H9 (cell line): ENCODE measurements around the gene PANX2. TPM values are rescaled to one million over a fixed set of nuclear protein-coding genes. Genes with fewer than 3 reads are reported as not detected.
A peak's percentile ranks its signal among the peaks of the same experiment; 100 is the strongest.

Experiments
- DNase-seq: peaks from one replicate; pipeline ENCODE4 v3.0.0-alpha.2; 2017
- H2AFZ ChIP-seq: one replicate; pipeline ENCODE4 v1.6.1; 2013; ENCODE audit warnings: mild to moderate bottlenecking, low read length, control low read depth, moderate library complexity
- H2AK5ac ChIP-seq: 2 replicates; pipeline ENCODE4 v1.6.1; 2013; ENCODE audit warnings: low read length, control low read depth, mixed read lengths; ENCODE audit not compliant: insufficient read length
- H2BK120ac ChIP-seq: one replicate; pipeline ENCODE4 v1.6.1; 2013; ENCODE audit warnings: low read depth, mild to moderate bottlenecking, low read length, control low read depth, inconsistent platforms; ENCODE audit not compliant: poor library complexity, severe bottlenecking
- H2BK12ac ChIP-seq: 2 replicates; pipeline ENCODE4 v1.6.1; 2013; ENCODE audit warnings: low read length, control low read depth, mixed read lengths, low read depth; ENCODE audit not compliant: insufficient read length
- H2BK15ac ChIP-seq: 2 replicates; pipeline ENCODE4 v1.6.1; 2013; ENCODE audit warnings: low read depth, low read length, control low read depth
- H2BK20ac ChIP-seq: one replicate; pipeline ENCODE4 v1.6.1; 2013; ENCODE audit warnings: low read depth, mild to moderate bottlenecking, low read length, control low read depth, inconsistent platforms; ENCODE audit not compliant: poor library complexity, severe bottlenecking
- H2BK5ac ChIP-seq: 2 replicates; pipeline ENCODE4 v1.6.1; 2013; ENCODE audit warnings: low read length, control low read depth, mixed read lengths; ENCODE audit not compliant: insufficient read length
- H3K14ac ChIP-seq: 2 replicates; pipeline ENCODE4 v1.6.1; 2013; ENCODE audit warnings: low read length, control low read depth; ENCODE audit not compliant: insufficient read depth
- H3K18ac ChIP-seq: 2 replicates; pipeline ENCODE4 v1.6.1; 2013; ENCODE audit warnings: low read depth, mild to moderate bottlenecking, mixed read lengths, low read length, control low read depth; ENCODE audit not compliant: insufficient read length
- H3K23ac ChIP-seq: 2 replicates; pipeline ENCODE4 v1.6.1; 2013; ENCODE audit warnings: low read length, control low read depth, mixed read lengths, low read depth; ENCODE audit not compliant: insufficient read length
- H3K23me2 ChIP-seq: 2 replicates; pipeline ENCODE4 v1.6.1; 2013; ENCODE audit warnings: low read depth, mild to moderate bottlenecking, mixed read lengths, low read length, control low read depth; ENCODE audit not compliant: insufficient read length, poor library complexity, severe bottlenecking
- H3K27ac ChIP-seq: 2 replicates; pipeline ENCODE4 v1.5.1; 2013; ENCODE audit warnings: low read length, control low read depth, mixed read lengths, low read depth; ENCODE audit not compliant: insufficient read length
- H3K27me3 ChIP-seq: 2 replicates; pipeline ENCODE4 v1.6.1; 2013; ENCODE audit warnings: low read length, control low read depth, inconsistent platforms; ENCODE audit not compliant: insufficient read depth
- H3K4ac ChIP-seq: 2 replicates; pipeline ENCODE4 v1.6.1; 2013; ENCODE audit warnings: low read depth, mild to moderate bottlenecking, control low read depth, inconsistent platforms, low read length, moderate library complexity
- H3K4me1 ChIP-seq: 2 replicates; pipeline ENCODE4 v1.6.1; 2013; ENCODE audit warnings: low read length, control low read depth, inconsistent platforms; ENCODE audit not compliant: insufficient read depth
- H3K4me2 ChIP-seq: 2 replicates; pipeline ENCODE4 v1.6.1; 2013; ENCODE audit warnings: low read length, control low read depth, mixed read lengths; ENCODE audit not compliant: insufficient read length, insufficient read depth
- H3K56ac ChIP-seq: 2 replicates; pipeline ENCODE4 v1.6.1; 2013; ENCODE audit warnings: low read depth, mild to moderate bottlenecking, mixed read lengths, low read length, control low read depth; ENCODE audit not compliant: insufficient read length
- H3K79me1 ChIP-seq: 2 replicates; pipeline ENCODE4 v1.6.1; 2013; ENCODE audit warnings: low read depth, mild to moderate bottlenecking, moderate library complexity, low read length, control low read depth, inconsistent platforms; ENCODE audit not compliant: insufficient read depth, poor library complexity, severe bottlenecking
- H3K79me2 ChIP-seq: 2 replicates; pipeline ENCODE4 v1.6.1; 2013; ENCODE audit warnings: low read length, control low read depth, inconsistent platforms; ENCODE audit not compliant: insufficient read depth
- H3K9ac ChIP-seq: 2 replicates; pipeline ENCODE4 v1.6.1; 2013; ENCODE audit warnings: low read length, control low read depth, mixed read lengths; ENCODE audit not compliant: insufficient read length; ENCODE audit errors: extremely low read depth
- H3K9me3 ChIP-seq: one replicate; pipeline ENCODE4 v1.6.1; 2013; ENCODE audit warnings: low read depth, low read length, inconsistent platforms; ENCODE audit not compliant: control insufficient read depth
- H3T11ph ChIP-seq: one replicate; pipeline ENCODE4 v1.6.1; 2013; ENCODE audit warnings: mild to moderate bottlenecking, low read length, control low read depth, inconsistent platforms
- H4K20me1 ChIP-seq: one replicate; pipeline ENCODE4 v1.6.1; 2013; ENCODE audit not compliant: control insufficient read depth, insufficient read length, insufficient read depth
- H4K5ac ChIP-seq: 2 replicates; pipeline ENCODE4 v1.6.1; 2013; ENCODE audit warnings: low read depth, mild to moderate bottlenecking, mixed read lengths, low read length, control low read depth; ENCODE audit not compliant: insufficient read length
- H4K8ac ChIP-seq: replicated peaks from 2 replicates; pipeline ENCODE4 v1.6.1; 2013; ENCODE audit warnings: low read length, control low read depth, mixed read lengths, low read depth; ENCODE audit not compliant: insufficient read length
- H4K91ac ChIP-seq: 2 replicates; pipeline ENCODE4 v1.6.1; 2013; ENCODE audit warnings: low read depth, mild to moderate bottlenecking, moderate library complexity, mixed read lengths, low read length, control low read depth; ENCODE audit not compliant: insufficient read length
- H3K27ac Mint-ChIP-seq, 3 experiments: 2 replicates in 2 of 3; 3 replicates in 1 of 3; pipeline ENCODE4 v1.8.0; 2020 to 2021; ENCODE audit warnings: mixed read lengths in 3 of 3, mild to moderate bottlenecking in 1 of 3, moderate library complexity in 1 of 3
- H3K27me3 Mint-ChIP-seq: 2 replicates; pipeline ENCODE4 v1.8.0; 2021; ENCODE audit warnings: low read depth, mild to moderate bottlenecking, moderate library complexity, mixed read lengths
- H3K36me3 Mint-ChIP-seq, 3 experiments: 2 replicates in 2 of 3; 3 replicates in 1 of 3; pipeline ENCODE4 v1.8.0; 2020 to 2021; ENCODE audit warnings: low read depth in 3 of 3, mixed read lengths in 3 of 3; ENCODE audit not compliant: insufficient read depth in 1 of 3
- H3K4me1 Mint-ChIP-seq, 2 experiments: 2 replicates each; pipeline ENCODE4 v1.8.0; 2020; ENCODE audit warnings: mixed read lengths in 2 of 2
- H3K4me3 Mint-ChIP-seq, 2 experiments: 2 replicates in 1 of 2; 3 replicates in 1 of 2; pipeline ENCODE4 v1.8.0; 2020 to 2021; ENCODE audit warnings: mild to moderate bottlenecking in 2 of 2, mixed read lengths in 2 of 2, moderate library complexity in 1 of 2
- H3K9me3 Mint-ChIP-seq, 2 experiments: 2 replicates in 1 of 2; 3 replicates in 1 of 2; pipeline ENCODE4 v1.8.0; 2020; ENCODE audit warnings: mild to moderate bottlenecking in 2 of 2, mixed read lengths in 2 of 2, moderate library complexity in 1 of 2
- CTCF ChIP-seq: fragments of 200-600 bp; sonication (generic); conservative IDR thresholded peaks from 3 replicates; pipeline ENCODE4 v1.8.0; 2021; ENCODE audit warnings: antibody characterized with exemption, mild to moderate bottlenecking
- WGBS: extraction: QIAGEN DNeasy Blood & Tissue Kit; methylation state at CpG from one replicate; pipeline ENCODE4 v1.1.7; 2013; ENCODE audit warnings: missing lambda C conversion rate, low lambda C conversion rate, mixed read lengths; ENCODE audit not compliant: insufficient read length; ENCODE audit errors: extremely low coverage; 5-methylcytosine and 5-hydroxymethylcytosine counted together
- total RNA-seq: library from RNA; stranded (reverse); gene quantifications from 2 replicates; pipeline ENCODE4 v1.2.1, GENCODE V29; 2021

PANX2 gene
- total RNA-seq, 1 experiment from 2014 or later: 8.0 TPM

- no peak overlapping the region for H3K56ac ChIP-seq
- H3K4me3 Mint-ChIP-seq: no peak overlapping the region
- H3T11ph ChIP-seq: no peak overlapping the region
These were observed 26.4 kb upstream of the PANX2 start for GRCh38 chr22:50144005-50144614.

More at GRCh38 chr22:50144005-50144614, 26.4 kb upstream of the PANX2 start:
- H3K27me3 ChIP-seq: no peaks in the 10 kb centered on the region
- H2BK20ac ChIP-seq: no peak overlapping the region
- no peak overlapping the region for H2BK15ac ChIP-seq
- H3K27ac ChIP-seq: no peak overlapping the region
- H3K18ac ChIP-seq: no peak overlapping the region
- H3K27ac Mint-ChIP-seq: no peak overlapping the region
- H3K23me2 ChIP-seq: peaks cover 2% of the 10 kb centered on the region
- H4K20me1 ChIP-seq: no peaks in the 10 kb centered on the region
- peaks cover 20% of the 10 kb centered on the region for H3K27me3 Mint-ChIP-seq
- no peaks in the 10 kb centered on the region; a peak in 1 of 5 replicates for H3K9me3 Mint-ChIP-seq
- no peak overlapping the region for H4K8ac ChIP-seq
- no peaks in the 10 kb centered on the region for H3K79me1 ChIP-seq
- H4K5ac ChIP-seq: no peak overlapping the region
- no peak overlapping the region for H4K91ac ChIP-seq
- no peak overlapping the region for H3K9ac ChIP-seq
- no peak overlapping the region for H3K14ac ChIP-seq
- H2BK12ac ChIP-seq: no peak overlapping the region
- no peak for DNase-seq
- H2AK5ac ChIP-seq: no peak overlapping the region
- no peaks in the 10 kb centered on the region for H3K79me2 ChIP-seq
- no peaks in the 10 kb centered on the region; a peak in 1 of 7 replicates for H3K36me3 Mint-ChIP-seq
- no peak overlapping the region for H2AFZ ChIP-seq
- TF ChIP-seq CTCF: peak; percentile 27; the same call in 1 of the 3 replicates
- no peaks in the 10 kb centered on the region for H3K9me3 ChIP-seq
- no peak overlapping the region for H3K23ac ChIP-seq
- H2BK5ac ChIP-seq: no peak overlapping the region
- no peak overlapping the region for H2BK120ac ChIP-seq
- no peak overlapping the region for H3K4ac ChIP-seq
- no CpG with 5 or more reads among the region's 18 CpGs for WGBS
- no peaks in the 10 kb centered on the region for H3K4me1 ChIP-seq
- H3K4me1 Mint-ChIP-seq: peaks cover 2 to 7% of the 10 kb centered on the region in 2 experiments
- no peak overlapping the region for H3K4me2 ChIP-seq
